Measurements from ENCODE around the gene GPC5.
"Not testable (repeated sequence)": the region's sequence is repeated elsewhere in the genome, so short reads cannot be mapped to it uniquely, and the experiment has no call there.

Gene GPC5

GRCh38 chr13:92513672-92514071 lies 1115.3 kb downstream of the GPC5 start:
- Histone ChIP-seq H4K91ac (ENCODE audit: low read depth, low read length) (no peak overlapping the region), H2BK5ac (ENCODE audit: low read depth, low read length, poor library complexity) (no peak overlapping the region), H4K12ac (ENCODE audit: low read depth, low read length) (no peak overlapping the region), H3K4me3 (ENCODE audit: low read depth, low read length) (no peak overlapping the region), H3K4ac (ENCODE audit: low read depth, low read length) (no peak overlapping the region), H3K36me3 (ENCODE audit: control insufficient read depth in 1 of 2, insufficient read depth in 2 of 2, low read length in 2 of 2) (no peaks in the 10 kb centered on the region), H4K8ac (ENCODE audit: low read depth, low read length) (no peak overlapping the region), H3K18ac (ENCODE audit: low read length) (no peak overlapping the region), H3K9ac (ENCODE audit: low read length) (no peak overlapping the region), H3K9me3 (ENCODE audit: insufficient read depth, low read depth, low read length) (peaks cover 4% of the 10 kb centered on the region), H2AFZ (ENCODE audit: insufficient read depth, low read length, poor library complexity) (no peak overlapping the region), H3K14ac (ENCODE audit: low read length) (no peak overlapping the region), H3K27ac (ENCODE audit: low read depth, low read length) (no peak overlapping the region), H3K79me2 (ENCODE audit: control insufficient read depth, insufficient read depth, low read length, poor library complexity) (no peaks in the 10 kb centered on the region), H3K4me1 (ENCODE audit: control insufficient read depth in 1 of 2, insufficient read depth in 2 of 2, low read length in 2 of 2) (peaks cover 2 to 4% of the 10 kb centered on the region in 2 experiments), H3K79me1 (ENCODE audit: low read length) (no peaks in the 10 kb centered on the region), H3K4me2 (ENCODE audit: low read length) (no peak overlapping the region), H2AK5ac (ENCODE audit: low read length) (no peak overlapping the region), H2BK12ac (ENCODE audit: low read length) (no peak overlapping the region), H3K23ac (ENCODE audit: low read length) (no peak overlapping the region), H3K27me3 (ENCODE audit: insufficient read depth, low read length) (no peaks in the 10 kb centered on the region), H2BK120ac (ENCODE audit: insufficient read depth, low read length, poor library complexity) (no peak overlapping the region)
- DNase-seq: no peak
- no CpG with 5 or more reads among the region's 1 CpG for WGBS (ENCODE audit: extremely low coverage, insufficient coverage, insufficient read length)

GRCh38 chr13:92514420-92515125 lies 1116.2 kb downstream of the GPC5 start:
- Histone ChIP-seq H3K27me3 (ENCODE audit: insufficient read depth, low read length) (no peaks in the 10 kb centered on the region), H3K4me2 (ENCODE audit: low read length) (no peak overlapping the region), H3K9ac (ENCODE audit: low read length) (no peak overlapping the region), H2BK5ac (ENCODE audit: low read depth, low read length, poor library complexity) (no peak overlapping the region), H3K23ac (ENCODE audit: low read length) (no peak overlapping the region), H3K36me3 (ENCODE audit: control insufficient read depth in 1 of 2, insufficient read depth in 2 of 2, low read length in 2 of 2) (no peaks in the 10 kb centered on the region), H3K4me3 (ENCODE audit: low read depth, low read length) (no peak overlapping the region), H3K4me1 (ENCODE audit: control insufficient read depth in 1 of 2, insufficient read depth in 2 of 2, low read length in 2 of 2) (peaks cover 2 to 4% of the 10 kb centered on the region in 2 experiments), H3K18ac (ENCODE audit: low read length) (no peak overlapping the region), H3K27ac (ENCODE audit: low read depth, low read length) (no peak overlapping the region), H3K79me2 (ENCODE audit: control insufficient read depth, insufficient read depth, low read length, poor library complexity) (no peaks in the 10 kb centered on the region), H2BK120ac (ENCODE audit: insufficient read depth, low read length, poor library complexity) (no peak overlapping the region), H3K14ac (ENCODE audit: low read length) (no peak overlapping the region), H2AFZ (ENCODE audit: insufficient read depth, low read length, poor library complexity) (no peak overlapping the region), H2AK5ac (ENCODE audit: low read length) (no peak overlapping the region), H4K12ac (ENCODE audit: low read depth, low read length) (no peak overlapping the region), H3K79me1 (ENCODE audit: low read length) (no peaks in the 10 kb centered on the region), H4K8ac (ENCODE audit: low read depth, low read length) (no peak overlapping the region), H3K4ac (ENCODE audit: low read depth, low read length) (no peak overlapping the region), H4K91ac (ENCODE audit: low read depth, low read length) (no peak overlapping the region), H2BK12ac (ENCODE audit: low read length) (no peak overlapping the region), H3K9me3 (ENCODE audit: insufficient read depth, low read depth, low read length) (peaks cover 4% of the 10 kb centered on the region)
- WGBS (ENCODE audit: extremely low coverage, insufficient coverage, insufficient read length): no CpG with 5 or more reads among the region's 8 CpGs
- no peak for DNase-seq

GRCh38 chr13:92516878-92517277 lies 1118.5 kb downstream of the GPC5 start:
- not testable (repeated sequence) for H3K36me3 ChIP-seq (ENCODE audit: control insufficient read depth in 1 of 2, insufficient read depth in 2 of 2, low read length in 2 of 2); H2BK12ac ChIP-seq (ENCODE audit: low read length); H4K8ac ChIP-seq (ENCODE audit: low read depth, low read length); H3K9ac ChIP-seq (ENCODE audit: low read length); H3K79me2 ChIP-seq (ENCODE audit: control insufficient read depth, insufficient read depth, low read length, poor library complexity); H3K27ac ChIP-seq (ENCODE audit: low read depth, low read length); H2AK5ac ChIP-seq (ENCODE audit: low read length); H3K27me3 ChIP-seq (ENCODE audit: insufficient read depth, low read length); H3K4ac ChIP-seq (ENCODE audit: low read depth, low read length); H3K4me1 ChIP-seq (ENCODE audit: control insufficient read depth in 1 of 2, insufficient read depth in 2 of 2, low read length in 2 of 2); H2AFZ ChIP-seq (ENCODE audit: insufficient read depth, low read length, poor library complexity); H4K12ac ChIP-seq (ENCODE audit: low read depth, low read length); H3K9me3 ChIP-seq (ENCODE audit: insufficient read depth, low read depth, low read length); H2BK120ac ChIP-seq (ENCODE audit: insufficient read depth, low read length, poor library complexity); H3K79me1 ChIP-seq (ENCODE audit: low read length); H3K4me2 ChIP-seq (ENCODE audit: low read length); H3K4me3 ChIP-seq (ENCODE audit: low read depth, low read length); H3K18ac ChIP-seq (ENCODE audit: low read length); H4K91ac ChIP-seq (ENCODE audit: low read depth, low read length); H2BK5ac ChIP-seq (ENCODE audit: low read depth, low read length, poor library complexity); H3K23ac ChIP-seq (ENCODE audit: low read length); H3K14ac ChIP-seq (ENCODE audit: low read length); DNase-seq
- no CpG with 5 or more reads among the region's 6 CpGs for WGBS (ENCODE audit: extremely low coverage, insufficient coverage, insufficient read length)

GRCh38 chr13:92518622-92519021 lies 1120.2 kb downstream of the GPC5 start:
- DNase-seq; H3K79me1 ChIP-seq (ENCODE audit: low read length); H3K4me1 ChIP-seq (ENCODE audit: control insufficient read depth in 1 of 2, insufficient read depth in 2 of 2, low read length in 2 of 2); H4K12ac ChIP-seq (ENCODE audit: low read depth, low read length); H2BK12ac ChIP-seq (ENCODE audit: low read length); H3K14ac ChIP-seq (ENCODE audit: low read length); H4K91ac ChIP-seq (ENCODE audit: low read depth, low read length); H4K8ac ChIP-seq (ENCODE audit: low read depth, low read length); H3K9ac ChIP-seq (ENCODE audit: low read length); H3K79me2 ChIP-seq (ENCODE audit: control insufficient read depth, insufficient read depth, low read length, poor library complexity); H2AK5ac ChIP-seq (ENCODE audit: low read length); H3K36me3 ChIP-seq (ENCODE audit: control insufficient read depth in 1 of 2, insufficient read depth in 2 of 2, low read length in 2 of 2); H3K4me2 ChIP-seq (ENCODE audit: low read length); H2AFZ ChIP-seq (ENCODE audit: insufficient read depth, low read length, poor library complexity); H3K27me3 ChIP-seq (ENCODE audit: insufficient read depth, low read length); H3K23ac ChIP-seq (ENCODE audit: low read length); H2BK120ac ChIP-seq (ENCODE audit: insufficient read depth, low read length, poor library complexity); H3K4ac ChIP-seq (ENCODE audit: low read depth, low read length); H3K27ac ChIP-seq (ENCODE audit: low read depth, low read length); H3K4me3 ChIP-seq (ENCODE audit: low read depth, low read length); H2BK5ac ChIP-seq (ENCODE audit: low read depth, low read length, poor library complexity); H3K9me3 ChIP-seq (ENCODE audit: insufficient read depth, low read depth, low read length); H3K18ac ChIP-seq (ENCODE audit: low read length): not testable (repeated sequence)
- WGBS (ENCODE audit: extremely low coverage, insufficient coverage, insufficient read length): no CpG with 5 or more reads among the region's 2 CpGs
